ENCODE measurements around the gene UPF2. TPM values are rescaled to one million over a fixed set of nuclear protein-coding genes. Genes with fewer than 3 reads are reported as not detected.
"Not testable (repeated sequence)": the region's sequence is repeated elsewhere in the genome, so short reads cannot be mapped to it uniquely, and the experiment has no call there.

UPF2 gene
- total and polyA plus RNA-seq, 4 donors = 7.4 to 36.4 (median 13.3) TPM

GRCh38 chr10:11894381-11895107, 148.1 kb downstream of the UPF2 start:
- DNase-seq (no peak), ATAC-seq (ENCODE audit: insufficient read depth, low FRiP score) (no peak)
- no peak for TF ChIP-seq CTCF (IDR thresholded peaks at IDR 0.05; ENCODE audit: control extremely low read depth, extremely low read depth)
- H3K4me1 ChIP-seq (ENCODE audit: control insufficient read depth in 5 of 5, insufficient read depth in 5 of 5, low read length in 5 of 5) = peaks cover 0 to 9% (median 4%) of the 10 kb centered on the region in 5 donors
- H3K9ac ChIP-seq (ENCODE audit: insufficient read depth in 1 of 2, low read length in 2 of 2) = no peak overlapping the region
- H3K27ac ChIP-seq (ENCODE audit: low read depth in 1 of 2, low read length in 1 of 2) = no peak overlapping the region
- WGBS, 2 donors = 88% methylated on average over 47 of the region's 47 CpGs
- no peaks in the 10 kb centered on the region for H3K27me3 ChIP-seq (ENCODE audit: control insufficient read depth in 3 of 3, insufficient read depth in 3 of 3, low read length in 2 of 3)
- no peaks in the 10 kb centered on the region for H3K9me3 ChIP-seq (ENCODE audit: control insufficient read depth in 4 of 4, insufficient read depth in 3 of 4, low read length in 3 of 4)
- H3K4me3 ChIP-seq = no peak overlapping the region
- H3K36me3 ChIP-seq (ENCODE audit: control insufficient read depth in 4 of 4, insufficient read depth in 4 of 4, low read length in 4 of 4) = no peaks in the 10 kb centered on the region

GRCh38 chr10:11893749-11894278, 148.8 kb downstream of the UPF2 start:
- no peaks in the 10 kb centered on the region for H3K36me3 ChIP-seq (ENCODE audit: control insufficient read depth in 4 of 4, insufficient read depth in 4 of 4, low read length in 4 of 4)
- DNase-seq (no peak), ATAC-seq (ENCODE audit: insufficient read depth, low FRiP score) (no peak)
- H3K27me3 ChIP-seq (ENCODE audit: control insufficient read depth in 3 of 3, insufficient read depth in 3 of 3, low read length in 2 of 3) = no peaks in the 10 kb centered on the region
- 90 to 92% methylated on average over 22 of the region's 22 CpGs for WGBS, 2 donors
- H3K27ac ChIP-seq (ENCODE audit: low read depth in 1 of 2, low read length in 1 of 2) = no peak overlapping the region
- no peaks in the 10 kb centered on the region for H3K9me3 ChIP-seq (ENCODE audit: control insufficient read depth in 4 of 4, insufficient read depth in 3 of 4, low read length in 3 of 4)
- no peak overlapping the region for H3K9ac ChIP-seq (ENCODE audit: insufficient read depth in 1 of 2, low read length in 2 of 2)
- H3K4me1 ChIP-seq (ENCODE audit: control insufficient read depth in 5 of 5, insufficient read depth in 5 of 5, low read length in 5 of 5) = peaks cover 0 to 9% (median 2%) of the 10 kb centered on the region in 5 donors
- TF ChIP-seq CTCF (IDR thresholded peaks at IDR 0.05; ENCODE audit: control extremely low read depth, extremely low read depth) = no peak
- no peak overlapping the region for H3K4me3 ChIP-seq

- Histone ChIP-seq H3K4me1 (ENCODE audit: control insufficient read depth in 5 of 5, insufficient read depth in 5 of 5, low read length in 5 of 5) (no peaks in the 10 kb centered on the region), H3K4me3 (no peak overlapping the region), H3K36me3 (ENCODE audit: control insufficient read depth in 4 of 4, insufficient read depth in 4 of 4, low read length in 4 of 4) (no peaks in the 10 kb centered on the region), H3K27ac (ENCODE audit: low read depth in 1 of 2, low read length in 1 of 2) (no peak overlapping the region), H3K27me3 (ENCODE audit: control insufficient read depth in 3 of 3, insufficient read depth in 3 of 3, low read length in 2 of 3) (no peaks in the 10 kb centered on the region), H3K9ac (ENCODE audit: insufficient read depth in 1 of 2, low read length in 2 of 2) (no peak overlapping the region), H3K9me3 (ENCODE audit: control insufficient read depth in 4 of 4, insufficient read depth in 3 of 4, low read length in 3 of 4) (no peaks in the 10 kb centered on the region)
- 96 to 97% methylated on average over 22 of the region's 22 CpGs for WGBS, 2 donors
- ATAC-seq (ENCODE audit: insufficient read depth, low FRiP score) (no peak), DNase-seq (no peak)
- TF ChIP-seq CTCF (IDR thresholded peaks at IDR 0.05; ENCODE audit: control extremely low read depth, extremely low read depth) = no peak
Observed at GRCh38 chr10:11891776-11892486, 150.7 kb downstream of the UPF2 start.

- not testable (repeated sequence) for ATAC-seq (ENCODE audit: insufficient read depth, low FRiP score); DNase-seq; H3K4me3 ChIP-seq; H3K9me3 ChIP-seq (ENCODE audit: control insufficient read depth in 4 of 4, insufficient read depth in 3 of 4, low read length in 3 of 4); H3K9ac ChIP-seq (ENCODE audit: insufficient read depth in 1 of 2, low read length in 2 of 2); H3K4me1 ChIP-seq (ENCODE audit: control insufficient read depth in 5 of 5, insufficient read depth in 5 of 5, low read length in 5 of 5); H3K36me3 ChIP-seq (ENCODE audit: control insufficient read depth in 4 of 4, insufficient read depth in 4 of 4, low read length in 4 of 4); H3K27me3 ChIP-seq (ENCODE audit: control insufficient read depth in 3 of 3, insufficient read depth in 3 of 3, low read length in 2 of 3); H3K27ac ChIP-seq (ENCODE audit: low read depth in 1 of 2, low read length in 1 of 2)
- 81 to 84% methylated on average over 8 of the region's 8 CpGs for WGBS, 2 donors
Observed at GRCh38 chr10:11889263-11889662, 153.3 kb downstream of the UPF2 start.

Data from lung (tissue), 12 donors.